Panc1 (cell line): ENCODE data around the gene GLUL.

Experiments
- CTCF ChIP-seq: fragments of 450-650 bp; IDR thresholded peaks from 2 replicates; pipeline ENCODE4 v1.5.1; 2017; ENCODE audit warnings: mild to moderate bottlenecking
- POLR2AphosphoS5 ChIP-seq: IDR thresholded peaks from 2 replicates; pipeline ENCODE4 v1.6.1; 2012; ENCODE audit warnings: mild to moderate bottlenecking, low read depth, low read length, moderate library complexity
- TCF7L2 ChIP-seq: IDR thresholded peaks from 2 replicates; pipeline ENCODE4 v1.6.1; 2011; ENCODE audit warnings: mild to moderate bottlenecking, low read depth, low read length, inconsistent platforms

GRCh38 chr1:182384387-182384960 lies 7.1 kb downstream of the GLUL start:
- TF ChIP-seq CTCF (no peak), POLR2AphosphoS5 (no peak), TCF7L2 (no peak)
